Dermis blood vessel endothelial cell (primary cell): Measurements from ENCODE around the gene FAM47E. TPM values are rescaled to one million over a fixed set of nuclear protein-coding genes. Genes with fewer than 3 reads are reported as not detected.

Source experiments
- total RNA-seq: library from RNA; depleted of rRNA; stranded (reverse); fragments of >200 nt; gene quantifications from 2 replicates; pipeline ENCODE4 v1.2.3, GENCODE V29; 2014

FAM47E gene
- total RNA-seq, 1 donor from 2014 or later = 0.17 TPM

Other genes starting within 250 kb of the FAM47E start
- not detected in 2 replicates for gene CXCL9, start 244.2 kb upstream of the FAM47E start, total RNA-seq
- gene CXCL10, start 228.2 kb upstream of the FAM47E start, total RNA-seq = 0.14 and 1.4 TPM in 2 replicates
- 2.0 and 2.7 TPM in 2 replicates for gene CXCL11, start 215.7 kb upstream of the FAM47E start, total RNA-seq
- gene ART3, start 177.0 kb upstream of the FAM47E start, total RNA-seq = not detected in 2 replicates
- gene NUP54, start 103.3 kb upstream of the FAM47E start, total RNA-seq = 59.1 and 64.8 TPM in 2 replicates
- 194 and 214 TPM in 2 replicates for gene SCARB2, start 37.9 kb upstream of the FAM47E start, total RNA-seq
- 1.0 and 1.3 TPM in 2 replicates for gene STBD1, start 55.0 kb downstream of the FAM47E start, total RNA-seq
- gene CCDC158, start 169.4 kb downstream of the FAM47E start, total RNA-seq = not detected in 2 replicates
- gene SHROOM3, start 183.5 kb downstream of the FAM47E start, total RNA-seq = 0.51 and 1.1 TPM in 2 replicates